KOPT-K1 (cell line): ENCODE results near the gene TMPRSS7.
A peak's percentile ranks its signal among the peaks of the same experiment; 100 is the strongest.

ENCODE experiments used
- H3K27ac ChIP-seq: fragments of 200-600 bp; sonication (generic); 2 replicates; pipeline ENCODE4 v1.5.1; 2016; ENCODE audit warnings: antibody characterized with exemption, mild to moderate bottlenecking, low read depth, low read length; ENCODE audit not compliant: poor library complexity, severe bottlenecking
- H3K36me3 ChIP-seq: fragments of 200-600 bp; sonication (generic); 2 replicates; pipeline ENCODE4 v1.5.1; 2017; ENCODE audit warnings: antibody characterized with exemption, mild to moderate bottlenecking, low read length, moderate library complexity; ENCODE audit not compliant: insufficient read depth
- H3K9me3 ChIP-seq: fragments of 200-600 bp; sonication (generic); 2 replicates; pipeline ENCODE4 v1.5.1; 2017; ENCODE audit warnings: antibody characterized with exemption, low read length, mild to moderate bottlenecking; ENCODE audit not compliant: insufficient read depth, poor library complexity, severe bottlenecking

The TMPRSS7 gene

GRCh38 chr3:112119962-112120836, 85.7 kb downstream of the TMPRSS7 start:
- peak overlapping the region; percentile 95 for H3K27ac ChIP-seq
- no peaks in the 10 kb centered on the region for H3K9me3 ChIP-seq
- peaks cover 20% of the 10 kb centered on the region for H3K36me3 ChIP-seq

GRCh38 chr3:112121577-112122547, 87.3 kb downstream of the TMPRSS7 start:
- H3K27ac ChIP-seq, result peak overlapping the region; percentile 95
- H3K9me3 ChIP-seq, result no peaks in the 10 kb centered on the region
- peaks cover 20% of the 10 kb centered on the region for H3K36me3 ChIP-seq

GRCh38 chr3:112122870-112123269, 88.3 kb downstream of the TMPRSS7 start:
- H3K27ac ChIP-seq, result peak overlapping the region; percentile 23
- H3K9me3 ChIP-seq, result no peaks in the 10 kb centered on the region
- H3K36me3 ChIP-seq, result peaks cover 20% of the 10 kb centered on the region

- Histone ChIP-seq H3K36me3 (peaks cover 20% of the 10 kb centered on the region), H3K9me3 (no peaks in the 10 kb centered on the region)
Observed at GRCh38 chr3:112123548-112123947, 89.0 kb downstream of the TMPRSS7 start.

GRCh38 chr3:112124907-112125607, 90.5 kb downstream of the TMPRSS7 start:
- H3K36me3 ChIP-seq, result peaks cover 20% of the 10 kb centered on the region

More at GRCh38 chr3:112123548-112123947, 89.0 kb downstream of the TMPRSS7 start:
- H3K27ac ChIP-seq, result peak overlapping the region; percentile 23

GRCh38 chr3:112126511-112126911, 92.0 kb downstream of the TMPRSS7 start:
- Histone ChIP-seq H3K9me3 (no peaks in the 10 kb centered on the region), H3K36me3 (peaks cover 20% of the 10 kb centered on the region), H3K27ac (peak overlapping the region; percentile 89)

More at GRCh38 chr3:112124907-112125607, 90.5 kb downstream of the TMPRSS7 start:
- Histone ChIP-seq H3K27ac (peak overlapping the region; percentile 89), H3K9me3 (no peaks in the 10 kb centered on the region)

- peak overlapping the region; percentile 89 for H3K27ac ChIP-seq
- H3K36me3 ChIP-seq, result peaks cover 18% of the 10 kb centered on the region
- H3K9me3 ChIP-seq, result no peaks in the 10 kb centered on the region
Observed at GRCh38 chr3:112127522-112128494, 93.3 kb downstream of the TMPRSS7 start.

GRCh38 chr3:112128843-112129727, 94.5 kb downstream of the TMPRSS7 start:
- Histone ChIP-seq H3K9me3 (no peaks in the 10 kb centered on the region), H3K27ac (peak overlapping the region; percentile 89), H3K36me3 (peaks cover 6% of the 10 kb centered on the region)

GRCh38 chr3:112129925-112130637, 95.5 kb downstream of the TMPRSS7 start:
- Histone ChIP-seq H3K36me3 (peaks cover under 1% of the 10 kb centered on the region), H3K27ac (peak overlapping the region; percentile 89)

GRCh38 chr3:112130638-112130993, 96.1 kb downstream of the TMPRSS7 start:
- H3K27ac ChIP-seq, result peak overlapping the region; percentile 89
- H3K36me3 ChIP-seq, result no peaks in the 10 kb centered on the region; the same call in 1 of the 2 replicates
- H3K9me3 ChIP-seq, result no peaks in the 10 kb centered on the region

More at GRCh38 chr3:112129925-112130637, 95.5 kb downstream of the TMPRSS7 start:
- no peaks in the 10 kb centered on the region for H3K9me3 ChIP-seq
